NCI-H345 (cell line): ENCODE results near the gene LOXHD1.

Experiments
- DNase-seq: peaks from one replicate; lab custom pipeline; 2025; lab: John Stamatoyannopoulos, UW

Gene LOXHD1

DNA sequence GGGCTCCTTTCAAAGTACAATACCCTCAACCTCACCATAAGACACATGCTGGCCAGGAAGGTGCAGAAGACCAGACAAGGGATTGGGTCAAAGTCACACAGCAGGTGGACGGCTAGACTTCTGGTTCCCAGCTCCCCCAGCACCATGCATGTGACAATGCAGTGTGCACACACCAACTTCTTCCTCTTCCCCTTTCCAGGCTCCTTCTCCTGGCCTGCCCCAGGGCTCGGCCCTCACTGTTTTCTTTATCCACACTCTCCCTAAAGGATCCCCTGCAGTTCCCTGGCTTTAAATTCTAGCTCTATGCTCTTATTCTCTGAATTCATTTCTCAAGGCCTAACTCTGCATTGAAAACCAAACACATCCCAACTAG, 82.3 kb downstream of the LOXHD1 start:
- no peak for DNase-seq

DNA sequence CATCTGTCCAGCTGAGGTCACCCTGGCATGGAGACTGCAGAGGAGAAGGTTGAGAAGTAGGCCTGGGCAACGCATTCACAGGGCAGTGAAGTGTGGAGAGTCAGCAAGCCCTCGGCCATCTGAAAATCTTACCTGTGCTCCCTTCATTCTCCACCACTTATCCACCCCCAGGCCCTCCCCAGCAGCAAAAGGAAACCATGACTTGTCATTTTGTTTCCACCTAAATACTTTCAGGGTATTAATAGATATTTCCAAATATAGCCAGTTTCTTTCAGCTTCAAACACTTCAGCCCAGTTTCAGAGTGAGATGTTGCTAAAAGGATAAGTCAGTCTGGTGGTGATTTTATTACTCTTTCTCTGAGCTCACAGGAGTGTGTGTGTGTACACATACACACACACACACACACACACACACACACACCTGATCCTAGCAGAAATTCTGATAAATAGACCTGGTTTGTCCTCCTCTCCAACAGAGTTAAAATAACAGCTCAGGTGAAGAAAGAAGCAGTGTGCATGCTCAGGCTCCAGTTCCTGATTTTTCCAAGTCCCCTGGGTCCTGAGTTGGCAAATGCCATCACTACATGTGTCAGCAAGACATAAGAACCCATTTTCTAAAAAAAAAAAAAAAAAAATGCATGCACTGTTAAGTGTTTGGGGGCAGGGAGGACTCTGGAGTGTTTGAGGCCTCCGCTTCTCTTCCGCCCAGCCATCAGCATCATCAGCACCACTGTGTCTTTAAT, 82.8 kb downstream of the LOXHD1 start:
- DNase-seq, result no peak

DNA sequence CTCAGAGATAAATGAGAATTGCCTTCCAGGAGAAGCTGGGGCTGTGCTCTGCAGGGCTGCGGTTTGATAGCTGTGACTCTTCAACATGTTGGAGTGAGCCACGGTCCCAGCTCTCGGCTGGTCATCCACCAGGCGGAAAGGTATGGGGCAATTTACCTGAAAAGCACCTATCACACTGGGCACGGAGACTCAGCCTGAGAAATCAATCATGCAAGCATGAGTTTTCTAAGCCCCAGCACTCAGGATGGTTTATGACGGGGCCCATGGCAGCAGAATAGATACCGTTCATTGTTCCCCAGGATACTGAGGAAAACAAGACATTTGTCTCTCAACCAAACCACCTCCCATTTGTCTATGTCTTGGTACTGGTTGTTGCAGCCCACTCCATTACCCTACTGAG, 83.9 kb downstream of the LOXHD1 start:
- DNase-seq, result no peak

DNA sequence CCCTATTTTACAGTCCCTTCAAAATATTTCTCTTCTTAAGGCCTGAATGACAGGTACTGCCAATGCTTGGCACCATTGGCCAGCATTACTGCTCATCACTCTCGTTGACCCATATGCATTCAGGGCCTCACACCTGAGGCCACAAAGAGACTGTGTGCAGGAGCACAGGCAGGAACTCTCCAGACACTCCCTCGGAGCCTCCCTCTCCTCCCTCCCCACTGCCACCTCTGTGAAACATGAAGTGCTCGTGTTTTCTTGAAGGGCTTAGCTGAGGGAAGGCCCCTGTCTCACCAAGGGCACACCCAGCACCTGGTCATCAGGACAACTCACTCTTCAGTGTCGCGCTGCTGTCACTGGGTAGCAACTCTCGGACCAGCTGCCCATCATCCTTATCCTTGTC, 85.3 kb downstream of the LOXHD1 start:
- no peak for DNase-seq

DNA sequence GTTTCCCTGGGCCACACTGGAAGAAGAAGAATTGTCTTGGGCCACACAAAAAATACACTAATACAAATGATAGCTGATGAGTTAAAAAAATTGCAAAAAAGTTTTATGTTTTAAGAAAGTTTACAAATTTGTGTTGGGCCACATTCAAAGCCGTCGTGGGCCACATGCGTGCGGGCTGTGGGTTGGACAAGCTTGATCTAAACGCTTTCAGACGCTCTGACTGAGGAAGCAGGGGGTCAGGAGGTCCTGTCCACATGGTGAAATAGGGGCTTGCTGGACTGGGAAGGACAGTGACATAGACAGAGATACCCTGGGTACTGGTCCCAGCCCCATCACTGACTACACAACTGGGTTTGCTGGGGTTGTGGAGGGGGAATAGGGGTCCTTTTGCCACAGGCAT, 86.4 kb downstream of the LOXHD1 start:
- no peak for DNase-seq

DNA sequence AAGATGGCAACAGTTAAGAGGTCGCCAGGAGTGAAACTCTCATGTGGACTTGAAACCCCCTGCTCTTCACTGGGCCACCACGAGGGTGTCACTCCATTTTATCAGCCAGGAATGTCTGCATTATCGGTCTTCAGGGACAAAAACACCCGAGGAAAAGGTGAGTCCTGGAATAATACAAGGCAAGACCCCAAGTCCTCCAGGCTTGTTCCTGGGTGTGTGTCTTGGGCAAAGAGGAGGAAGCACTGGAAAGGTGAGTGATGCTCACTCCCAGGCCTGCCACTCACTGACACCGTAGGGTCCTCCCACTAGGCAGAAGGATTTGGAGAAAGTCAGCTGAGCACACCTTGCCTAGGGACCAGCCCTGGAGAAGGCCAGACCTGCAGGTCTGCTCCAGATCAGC, 86.9 kb downstream of the LOXHD1 start:
- no peak for DNase-seq

DNA sequence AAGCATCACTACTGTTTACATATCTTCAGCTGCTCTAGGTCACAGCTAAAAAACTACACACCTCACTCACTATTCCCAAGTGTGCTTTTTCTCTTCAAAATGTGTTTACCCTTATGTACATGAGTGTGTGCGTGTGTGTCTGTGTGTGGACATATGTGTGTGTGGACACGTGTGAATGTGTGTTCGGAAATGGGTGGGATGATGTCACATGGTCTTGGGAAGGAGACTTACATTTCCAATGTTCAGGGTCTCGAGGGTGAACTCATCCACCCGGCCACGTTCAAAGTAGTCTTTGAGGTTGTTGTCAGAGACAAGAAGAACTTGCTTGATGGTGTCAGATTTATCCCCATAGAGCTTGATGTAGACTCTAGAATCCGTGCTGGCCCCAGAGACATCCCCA, 87.8 kb downstream of the LOXHD1 start:
- no peak for DNase-seq

DNA sequence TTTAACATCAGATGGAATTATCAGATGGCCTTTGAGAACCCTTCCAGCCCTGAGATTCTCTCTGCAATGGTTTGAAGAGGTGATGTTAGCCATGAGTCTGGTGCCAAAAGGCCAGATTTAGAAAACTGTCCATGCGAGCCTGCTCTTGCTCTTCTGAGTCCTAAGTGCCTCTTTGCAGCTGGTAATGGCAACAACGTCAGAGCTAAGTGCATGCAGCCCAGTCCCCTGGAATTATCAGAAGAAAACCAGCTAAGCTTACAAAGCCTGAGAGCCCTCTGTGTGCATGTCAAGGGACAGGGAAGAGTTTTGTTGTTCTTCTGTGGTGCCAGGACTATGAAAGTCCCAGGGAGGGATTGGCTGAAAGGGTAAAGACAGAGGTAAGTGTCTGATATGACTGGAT, 89.8 kb downstream of the LOXHD1 start:
- DNase-seq, result no peak

DNA sequence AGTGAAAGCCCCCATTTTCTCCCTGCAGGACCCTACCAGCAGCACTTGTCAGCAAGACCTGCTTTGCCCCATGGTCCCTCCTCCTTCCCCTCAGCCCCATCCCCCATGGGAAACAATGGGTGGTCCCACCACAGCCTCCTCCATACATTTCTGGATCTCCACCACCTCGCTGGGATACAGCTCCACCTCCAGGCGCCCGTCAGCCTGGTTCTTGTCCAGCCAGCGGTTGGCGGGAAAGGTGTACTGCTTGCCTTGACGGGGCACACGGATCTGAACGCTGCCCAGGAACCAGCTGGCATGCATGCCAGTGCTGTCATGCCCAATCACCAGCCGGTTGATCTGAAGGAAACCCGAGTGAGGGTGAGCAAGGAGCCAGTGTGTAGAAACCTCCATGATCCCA, 90.9 kb downstream of the LOXHD1 start:
- no peak for DNase-seq

DNA sequence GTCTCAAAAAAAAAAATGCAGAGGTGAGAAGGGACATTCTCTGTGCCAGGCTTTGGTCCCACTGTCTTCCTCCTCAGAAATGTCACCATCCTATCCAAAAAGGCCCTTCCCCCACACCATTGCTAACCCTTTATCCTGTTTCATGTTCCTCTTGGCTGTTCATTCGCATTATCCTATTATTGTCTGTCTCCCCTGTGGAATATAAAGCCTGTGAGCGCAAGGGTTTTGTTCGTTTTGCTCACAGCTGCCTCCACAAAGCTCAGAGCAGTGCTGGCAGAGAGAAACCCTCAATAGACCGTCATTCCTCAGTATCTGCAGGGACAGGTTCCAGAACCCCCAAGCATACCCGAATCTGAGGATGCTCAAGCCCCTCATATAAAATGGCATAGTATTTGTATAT, 91.8 kb downstream of the LOXHD1 start:
- DNase-seq, result no peak

DNA sequence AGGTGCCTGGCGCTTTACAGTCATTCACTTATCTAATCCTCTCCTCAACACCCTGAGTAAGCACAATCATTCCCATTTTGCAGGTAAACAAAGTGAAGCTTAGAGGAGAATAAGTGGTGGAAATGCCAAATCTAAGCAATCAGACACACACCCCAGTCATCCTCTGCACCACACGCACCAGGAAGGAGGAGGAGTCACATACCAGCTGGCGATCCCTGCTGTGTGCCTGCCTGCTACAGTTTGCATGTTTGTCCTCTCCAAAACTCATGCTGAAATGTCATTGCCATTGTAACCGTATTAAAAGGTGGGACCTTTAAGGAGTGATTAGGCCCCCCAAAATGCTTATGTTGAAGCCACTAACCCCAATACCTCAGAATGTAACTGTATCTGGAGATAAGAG, 93.7 kb downstream of the LOXHD1 start:
- DNase-seq, result no peak

DNA sequence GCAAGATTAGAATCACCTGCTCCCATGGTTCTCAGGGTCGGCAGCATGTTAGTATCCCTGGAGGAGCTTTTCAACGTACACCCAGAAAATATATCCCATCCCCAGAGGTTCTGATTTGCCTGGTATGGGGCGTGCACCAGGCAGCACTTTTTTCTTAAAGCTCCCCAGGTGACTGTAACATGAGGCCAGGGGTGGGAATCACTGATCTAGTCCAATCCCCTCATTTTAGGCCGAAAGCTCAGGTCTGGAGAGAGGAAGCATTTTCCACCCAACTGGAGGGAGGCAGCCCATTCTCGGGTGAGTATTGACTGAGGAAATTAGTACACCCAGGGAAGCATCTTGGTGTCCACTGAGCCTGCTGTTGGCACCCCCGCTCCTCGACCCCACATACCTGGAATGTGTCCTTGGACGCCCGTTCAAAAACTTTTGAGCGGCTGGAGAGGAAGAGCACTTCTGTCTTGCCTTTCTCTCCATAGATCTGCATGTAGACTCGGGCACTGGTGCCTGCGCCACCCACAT, 94.3 kb downstream of the LOXHD1 start:
- DNase-seq, result no peak

DNA sequence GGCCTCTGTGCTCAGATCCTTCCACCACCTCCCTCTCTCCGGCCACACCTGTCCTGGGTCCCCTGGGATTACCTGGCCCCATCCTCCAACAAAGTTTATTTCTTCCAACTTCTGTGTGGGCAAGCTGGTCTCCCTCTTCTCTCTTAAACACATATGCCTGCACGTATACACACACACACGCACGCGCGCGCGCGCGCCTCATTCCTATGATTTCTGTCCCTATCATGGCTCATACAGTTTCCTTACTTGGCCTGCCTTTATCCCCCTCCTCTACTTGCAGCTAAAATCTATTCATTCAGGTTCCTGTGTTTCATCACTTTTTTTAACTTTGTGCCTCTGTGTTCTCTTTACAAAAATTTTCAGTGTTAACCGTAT, 96.4 kb downstream of the LOXHD1 start:
- no peak for DNase-seq

DNA sequence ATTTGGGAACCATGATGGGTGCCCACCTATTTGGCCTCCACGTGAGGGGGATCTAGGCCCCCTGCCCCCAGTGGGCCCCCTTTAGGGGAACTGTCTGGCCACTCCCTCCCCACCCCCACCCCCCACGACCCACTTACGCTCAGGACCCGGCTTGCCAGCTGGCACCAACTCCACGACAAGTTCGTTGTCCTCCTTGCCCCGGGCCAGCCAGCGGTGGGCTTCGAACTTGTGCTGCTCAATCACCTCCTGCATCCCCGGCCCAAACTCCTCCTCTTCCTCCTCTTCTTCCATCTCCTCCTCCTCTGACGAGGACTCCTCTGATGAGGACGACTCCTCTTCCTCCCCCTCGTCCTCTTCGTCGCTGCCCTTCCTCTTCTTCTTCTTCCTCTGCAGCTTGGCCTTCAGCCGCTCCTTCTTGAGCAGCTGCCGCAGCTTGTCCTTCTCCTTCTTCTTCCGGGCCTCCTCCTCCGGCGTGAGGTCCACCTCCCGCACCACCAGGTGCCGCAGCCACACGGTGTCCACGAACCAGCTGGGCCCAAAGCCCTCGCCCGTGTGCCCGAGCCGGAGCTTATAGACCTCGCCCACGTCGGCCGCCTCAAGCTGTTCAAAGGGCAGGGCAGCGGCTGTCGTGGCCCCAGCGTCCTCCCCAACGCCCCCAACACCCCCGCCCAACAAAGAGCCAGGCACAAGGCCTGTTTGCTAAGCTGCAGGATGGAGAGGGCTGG, 96.9 kb downstream of the LOXHD1 start:
- DNase-seq, result no peak

DNA sequence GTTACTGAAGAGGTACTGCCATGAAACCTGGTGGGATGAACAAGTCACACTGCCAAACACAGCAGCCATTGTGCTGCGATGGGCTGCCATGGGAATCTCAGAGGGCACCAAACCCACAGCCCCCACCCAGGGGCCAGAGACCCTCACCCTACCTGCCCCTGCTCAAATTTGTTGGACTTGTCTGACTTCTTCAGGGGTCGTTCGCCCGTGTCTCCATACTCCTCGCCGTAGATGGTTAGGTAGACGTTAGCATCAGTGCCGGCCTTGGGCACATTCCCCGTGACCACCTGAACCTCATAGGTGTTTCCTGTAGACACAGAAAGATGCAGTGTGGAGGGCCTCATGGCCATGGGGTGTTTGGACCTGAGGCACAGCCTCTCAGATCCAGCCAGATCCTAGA, 97.7 kb downstream of the LOXHD1 start:
- DNase-seq, result no peak

DNA sequence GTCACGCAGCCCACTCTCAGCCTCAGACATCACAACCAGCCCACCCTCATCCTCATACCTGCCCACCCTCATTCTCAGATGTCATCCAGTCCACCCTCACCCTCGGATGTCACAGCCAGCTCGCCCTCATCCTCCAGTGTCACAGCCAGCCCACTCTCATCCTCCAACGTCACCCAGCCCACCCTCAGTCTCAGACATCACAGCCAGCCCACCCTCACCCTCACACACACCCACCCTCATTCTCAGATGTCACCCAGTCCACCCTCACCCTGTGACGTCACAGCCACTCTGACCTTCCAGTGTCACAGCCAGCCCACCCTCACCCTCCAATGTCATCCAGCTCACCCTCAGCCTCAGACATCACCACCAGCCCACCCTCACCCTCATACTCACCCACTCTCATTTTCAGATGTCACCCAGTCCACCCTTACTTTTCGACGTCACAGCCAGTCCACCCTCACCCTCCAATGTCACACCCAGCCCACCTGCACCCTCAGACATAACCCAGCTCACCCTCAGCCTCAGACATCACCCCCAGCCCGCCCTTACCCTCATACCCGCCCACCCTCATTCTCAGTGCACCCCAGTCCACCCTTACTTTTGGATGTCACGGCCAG, 100.3 kb downstream of the LOXHD1 start:
- DNase-seq, result no peak

DNA sequence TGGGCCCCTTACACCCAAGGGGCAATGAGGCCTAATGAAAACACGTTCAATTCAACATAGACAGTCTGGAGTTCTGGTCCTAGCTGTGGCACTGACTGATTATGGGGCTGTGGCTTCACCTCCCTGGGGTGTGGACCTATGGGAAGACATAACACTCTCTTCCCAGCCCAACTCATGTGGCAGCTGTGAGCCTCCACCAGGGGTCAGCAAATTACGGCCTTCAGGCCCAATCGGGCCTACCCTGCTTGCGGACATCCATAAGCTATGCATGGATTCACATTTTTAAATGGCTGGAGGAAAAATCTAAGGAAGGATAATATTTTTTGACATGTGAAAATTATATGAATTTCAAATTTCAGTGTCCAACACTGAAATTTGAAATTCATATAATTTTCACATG, 101.3 kb downstream of the LOXHD1 start:
- DNase-seq, result peak; percentile 1

DNA sequence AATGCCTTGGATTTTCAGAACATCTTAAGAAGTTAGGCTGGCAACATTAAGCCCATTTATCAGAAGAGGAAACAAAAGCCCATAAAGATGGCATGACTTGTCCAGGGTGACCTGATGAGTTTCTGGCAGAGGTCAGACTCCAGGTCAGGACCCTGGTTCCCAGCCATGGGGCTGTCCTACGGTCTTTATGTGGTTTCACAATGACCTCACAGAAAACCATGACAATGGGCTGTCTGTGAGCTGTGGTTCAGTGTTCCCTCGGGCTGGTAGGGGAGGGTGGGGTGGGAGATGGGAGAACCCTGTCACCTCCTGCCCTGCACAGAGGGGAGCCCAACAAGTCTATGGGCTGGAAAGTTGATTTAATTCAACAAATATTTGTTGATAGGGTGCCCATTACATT, 101.8 kb downstream of the LOXHD1 start:
- DNase-seq, result no peak

DNA sequence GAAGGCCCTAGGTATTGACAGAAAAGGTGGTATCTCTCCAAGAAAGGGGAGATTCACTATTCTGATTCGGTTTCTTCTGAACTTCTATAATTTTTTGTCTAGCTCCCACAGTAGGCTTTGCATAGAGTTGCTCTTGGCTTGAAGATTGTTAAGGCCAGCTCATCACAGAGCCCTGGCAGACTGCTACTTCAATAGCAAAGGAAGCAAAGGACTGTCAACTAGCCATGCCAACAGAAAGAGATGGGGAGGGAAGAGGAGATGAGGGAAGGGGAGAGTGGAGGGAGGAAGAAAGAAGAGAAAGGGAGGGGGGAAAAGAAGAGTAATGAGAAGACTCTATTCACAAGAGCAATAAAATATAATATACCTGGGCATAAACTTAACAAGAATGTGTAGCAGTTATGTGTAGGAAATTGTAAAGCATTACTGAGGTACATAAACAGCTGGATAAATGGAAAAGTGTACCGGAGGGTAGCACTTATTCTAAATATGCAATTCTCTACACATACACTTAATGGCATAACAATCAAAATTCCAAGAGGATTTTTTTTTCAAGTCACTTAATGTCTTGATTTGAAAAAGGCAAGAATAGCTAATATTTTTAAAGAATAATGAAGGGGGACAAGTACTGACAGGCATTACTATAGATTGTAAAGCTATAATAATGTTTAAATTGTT, 102.5 kb downstream of the LOXHD1 start:
- DNase-seq, result no peak

DNA sequence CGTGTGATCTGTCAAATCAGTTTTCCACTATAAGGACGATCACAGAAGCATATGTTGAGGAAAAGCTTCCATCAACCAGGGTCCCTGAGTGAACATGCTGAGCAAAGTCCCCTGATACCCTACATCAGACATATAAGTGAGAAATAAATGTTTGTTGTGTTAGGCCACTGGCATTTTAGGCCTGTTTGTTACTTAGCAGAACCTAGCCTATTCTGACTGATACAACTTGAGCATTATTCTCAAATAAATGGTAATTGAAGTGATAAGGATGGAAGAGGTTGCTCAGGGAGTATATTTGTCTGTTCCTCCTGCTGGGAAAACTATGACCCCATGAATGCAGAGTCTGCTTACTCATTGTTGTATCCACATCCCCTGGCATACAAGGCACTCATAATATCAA, 106.4 kb downstream of the LOXHD1 start:
- DNase-seq, result no peak

DNA sequence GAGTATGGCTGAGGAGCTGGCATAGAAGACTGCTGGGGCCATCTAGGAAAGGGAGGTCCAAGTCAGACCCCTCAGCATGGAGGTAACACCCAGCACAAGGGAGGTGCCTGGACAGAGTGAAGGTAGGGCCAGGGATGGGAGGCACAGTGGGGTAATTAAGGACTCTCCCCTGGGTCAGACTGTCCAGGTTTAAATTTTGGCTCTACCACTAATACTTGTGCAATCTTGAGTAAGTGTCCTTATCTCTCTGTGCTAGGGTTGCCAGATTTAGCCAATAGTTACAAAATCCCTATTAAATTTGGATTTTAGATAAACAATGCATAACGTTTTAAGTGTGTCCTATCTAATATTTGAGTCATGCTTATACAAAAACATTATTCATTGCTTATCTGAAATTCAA, 109.5 kb downstream of the LOXHD1 start:
- no peak for DNase-seq

DNA sequence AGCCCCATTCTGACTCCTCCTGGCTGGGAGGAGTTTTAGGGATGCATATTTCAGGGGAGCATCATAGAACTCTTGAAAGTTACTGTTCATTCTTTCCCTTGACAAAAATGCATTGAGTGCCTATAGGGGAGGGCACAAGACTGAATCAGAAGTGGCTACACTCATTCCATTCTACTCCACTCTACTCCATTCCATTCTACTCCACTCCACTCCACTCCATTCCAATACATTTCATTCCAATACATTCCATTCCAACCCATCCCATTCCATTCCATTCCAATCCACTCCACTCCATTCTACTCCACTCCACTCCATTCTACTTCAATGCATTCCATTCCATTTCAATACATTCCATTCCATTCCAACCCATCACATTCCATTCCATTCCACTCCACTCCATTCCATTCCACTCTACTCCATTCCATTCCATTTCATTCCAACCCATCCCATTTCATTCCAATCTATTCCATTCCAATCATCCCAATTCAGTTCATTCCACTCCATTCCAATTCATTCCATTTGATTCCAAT, 110.8 kb downstream of the LOXHD1 start:
- DNase-seq, result no peak

DNA sequence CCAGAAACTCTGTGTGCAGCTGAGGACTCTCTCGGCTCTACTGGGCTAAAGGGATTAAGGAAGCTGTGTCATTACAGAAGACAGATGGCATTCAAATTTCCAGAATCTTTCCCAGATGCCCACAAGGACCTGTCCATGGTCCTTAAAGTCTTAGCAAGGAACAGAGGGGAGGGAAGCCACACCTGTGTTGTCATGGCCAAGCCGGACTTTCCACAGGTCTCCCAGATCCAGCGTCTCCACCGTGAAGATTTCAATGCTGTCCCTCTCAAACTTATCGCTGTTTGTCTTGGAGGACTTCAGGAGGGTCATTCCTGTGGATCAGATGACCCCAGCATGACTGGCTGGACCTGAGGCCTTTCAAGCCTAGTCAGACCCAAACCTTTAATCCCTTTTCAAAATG, 114.5 kb downstream of the LOXHD1 start:
- DNase-seq, result no peak
